SK-N-SH treated with all-trans-retinoic acid at 6 μM for 48 hours (cell line): ENCODE measurements around the gene SPRY1.

Experiments
- CSDC2 ChIP-seq: fragments of 250-450 bp; sonication (Bioruptor Pico); IDR thresholded peaks from 2 replicates; pipeline ENCODE4 v1.5.0; 2020; ENCODE audit warnings: mild to moderate bottlenecking, moderate library complexity
- PPARA ChIP-seq: fragments of 250-450 bp; sonication (Bioruptor Pico); IDR thresholded peaks from 2 replicates; pipeline ENCODE4 v1.5.0; 2020; ENCODE audit warnings: mild to moderate bottlenecking, borderline replicate concordance
- TF ChIP-seq, protein P1 (sequence below): fragments of 250-450 bp; sonication (Bioruptor Pico); IDR thresholded peaks from 2 replicates; pipeline ENCODE4 v1.8.0; 2021; ENCODE audit warnings: low read depth, mild to moderate bottlenecking, moderate library complexity, borderline replicate concordance

DNA sequence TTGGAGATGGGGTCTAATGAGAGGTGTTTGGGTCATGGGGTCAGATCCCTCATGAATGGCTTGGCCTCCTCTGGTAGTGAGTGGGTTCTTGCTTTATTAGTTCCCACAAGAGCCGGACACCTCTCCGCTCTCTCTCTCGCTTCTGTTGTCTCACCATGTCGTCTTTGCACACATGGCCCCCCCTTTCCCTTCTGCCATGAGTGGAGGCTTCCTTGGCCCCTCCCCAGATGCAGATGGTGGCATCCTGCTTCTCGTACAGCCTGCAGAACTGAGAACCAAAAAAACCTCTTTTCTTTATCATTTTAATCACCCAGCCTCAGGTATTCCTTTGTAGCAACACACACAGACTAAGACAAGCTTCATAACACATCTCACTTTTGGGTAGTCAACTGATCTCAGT lies 49.6 kb upstream of the SPRY1 start:
- TF ChIP-seq PPARA, result no peak
- TF ChIP-seq CSDC2, result no peak
- TF ChIP-seq, protein P1, sequence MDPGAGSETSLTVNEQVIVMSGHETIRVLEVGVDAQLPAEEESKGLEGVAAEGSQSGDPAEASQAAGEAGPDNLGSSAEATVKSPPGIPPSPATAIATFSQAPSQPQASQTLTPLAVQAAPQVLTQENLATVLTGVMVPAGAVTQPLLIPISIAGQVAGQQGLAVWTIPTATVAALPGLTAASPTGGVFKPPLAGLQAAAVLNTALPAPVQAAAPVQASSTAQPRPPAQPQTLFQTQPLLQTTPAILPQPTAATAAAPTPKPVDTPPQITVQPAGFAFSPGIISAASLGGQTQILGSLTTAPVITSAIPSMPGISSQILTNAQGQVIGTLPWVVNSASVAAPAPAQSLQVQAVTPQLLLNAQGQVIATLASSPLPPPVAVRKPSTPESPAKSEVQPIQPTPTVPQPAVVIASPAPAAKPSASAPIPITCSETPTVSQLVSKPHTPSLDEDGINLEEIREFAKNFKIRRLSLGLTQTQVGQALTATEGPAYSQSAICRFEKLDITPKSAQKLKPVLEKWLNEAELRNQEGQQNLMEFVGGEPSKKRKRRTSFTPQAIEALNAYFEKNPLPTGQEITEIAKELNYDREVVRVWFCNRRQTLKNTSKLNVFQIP (CRISPR knock-in tag), result no peak
